Measurements from ENCODE around the gene TCFL5.

DNA sequence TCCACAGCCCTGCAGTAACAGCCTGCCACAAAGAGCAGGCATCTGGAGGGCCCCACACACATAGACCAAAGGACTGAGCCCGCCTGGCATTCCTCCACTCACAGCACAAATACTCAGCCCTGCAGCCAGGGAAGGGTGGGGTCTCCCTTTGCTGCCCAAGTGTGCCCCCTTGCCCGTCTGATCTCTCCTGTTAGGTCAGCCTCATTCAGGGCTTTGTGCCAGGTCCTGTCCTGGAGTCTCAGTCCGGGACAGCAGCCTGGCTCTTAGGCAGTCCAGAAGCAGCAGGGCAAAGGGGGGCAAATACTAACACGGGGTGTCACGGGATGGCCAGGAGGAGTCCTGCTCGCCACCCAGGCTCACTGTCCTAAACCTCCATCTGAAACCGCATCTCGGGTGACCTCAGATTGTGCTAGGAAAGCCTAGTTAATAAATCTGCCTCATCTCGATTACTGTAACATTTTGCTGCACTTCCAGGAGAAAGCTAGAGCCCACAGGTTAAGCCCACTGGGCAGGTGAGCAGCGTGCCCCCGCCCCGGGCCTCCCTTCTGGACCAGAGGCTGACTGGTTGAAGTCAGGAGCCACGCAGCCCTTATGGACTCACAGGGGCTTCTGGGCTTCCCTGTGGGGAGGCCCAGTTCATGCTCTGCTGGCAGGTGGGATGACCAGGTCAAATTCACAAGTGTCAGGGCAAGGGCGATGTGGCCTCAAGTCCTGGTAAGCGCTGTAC lies 60.2 kb downstream of the TCFL5 start:
- no peak for TF ChIP-seq CTCF (IDR thresholded peaks at IDR 0.05)
- no peak for TF ChIP-seq POLR2A (IDR thresholded peaks at IDR 0.05)

Data from adrenal gland (tissue), 5 donors.